Caco-2 (cell line): ENCODE results near the gene TATDN2. TPM values are rescaled to one million over a fixed set of nuclear protein-coding genes. Genes with fewer than 3 reads are reported as not detected.

Source experiments
- BruUV-seq: library from RNA; stranded (reverse); fragments of 400-500 nt; replicated peaks from 2 replicates; lab custom pipeline; 2021; lab: Mats Ljungman, UMichigan
- CTCF ChIA-PET: fragments of 300-600 bp; sonication (Branson Sonifier 250); formaldehyde crosslinking; loops from one replicate; lab custom pipeline; 2022; ENCODE audit warnings: antibody characterized with exemption; lab: Charles Lee
- POLR2A ChIA-PET: fragments of 300-600 bp; sonication (Branson Sonifier 250); formaldehyde crosslinking; loops from one replicate; lab custom pipeline; 2022; ENCODE audit warnings: antibody characterized with exemption; lab: Charles Lee
- DNase-seq, 2 experiments: peaks; one replicate each; pipeline versions ENCODE4 v3.0.0 to v3.0.0-alpha.2; 2020 to 2022
- H3K27me3 ChIP-seq: replicated peaks from 2 replicates; pipeline ENCODE4 v1.6.0; 2011; ENCODE audit warnings: low read length; ENCODE audit not compliant: control insufficient read depth, insufficient read depth
- H3K36me3 ChIP-seq: 2 replicates; pipeline ENCODE4 v1.5.1; 2011; ENCODE audit warnings: low read length; ENCODE audit not compliant: control insufficient read depth, insufficient read depth
- H3K4me1 ChIP-seq: fragments of 250-450 bp; sonication (Bioruptor Pico); 2 replicates; pipeline ENCODE4 v1.5.1; 2020; ENCODE audit warnings: mild to moderate bottlenecking
- H3K4me3 ChIP-seq: 2 replicates; pipeline ENCODE4 v1.5.1; 2011; ENCODE audit warnings: low read depth, mild to moderate bottlenecking, control low read depth, low read length
- H3K9me3 ChIP-seq: fragments of 250-450 bp; sonication (Bioruptor Pico); 2 replicates; pipeline ENCODE4 v1.5.1; 2020; ENCODE audit warnings: mild to moderate bottlenecking, moderate library complexity
- H3K27ac Mint-ChIP-seq: one replicate; pipeline ENCODE4 v1.8.0; 2022; ENCODE audit warnings: mixed read lengths; ENCODE audit not compliant: unreplicated experiment
- H3K27me3 Mint-ChIP-seq: one replicate; pipeline ENCODE4 v1.8.0; 2022; ENCODE audit warnings: mixed read lengths; ENCODE audit not compliant: insufficient read depth, unreplicated experiment
- H3K36me3 Mint-ChIP-seq: one replicate; pipeline ENCODE4 v1.8.0; 2022; ENCODE audit warnings: mild to moderate bottlenecking, mixed read lengths; ENCODE audit not compliant: insufficient read depth, unreplicated experiment
- H3K4me1 Mint-ChIP-seq: one replicate; pipeline ENCODE4 v1.8.0; 2022; ENCODE audit warnings: low read depth, mixed read lengths; ENCODE audit not compliant: unreplicated experiment
- H3K4me3 Mint-ChIP-seq: one replicate; pipeline ENCODE4 v1.8.0; 2022; ENCODE audit warnings: mild to moderate bottlenecking, moderate library complexity, mixed read lengths; ENCODE audit not compliant: unreplicated experiment
- H3K9me3 Mint-ChIP-seq: one replicate; pipeline ENCODE4 v1.8.0; 2022; ENCODE audit warnings: mixed read lengths; ENCODE audit not compliant: unreplicated experiment
- CTCF ChIP-seq, 2 experiments: fragments of 200-600 bp in 1 of 2; IDR thresholded peaks; 1 replicate in 1 of 2; 2 replicates in 1 of 2; pipeline versions ENCODE4 v1.5.1 to v1.8.0; 2011 to 2022; ENCODE audit warnings: antibody characterized with exemption in 1 of 2, control low read depth in 1 of 2, inconsistent platforms in 1 of 2, low read depth in 1 of 2, low read length in 1 of 2, mild to moderate bottlenecking in 1 of 2, moderate library complexity in 1 of 2; ENCODE audit not compliant: insufficient read depth in 1 of 2, severe bottlenecking in 1 of 2, unreplicated experiment in 1 of 2
- intact Hi-C: fragments of 100-400 bp; cut with micrococcal nuclease; formaldehyde crosslinking; loops from one replicate; pipeline ENCODE4 v1.10.0; 2022; ENCODE audit not compliant: unreplicated experiment
- total RNA-seq: library from RNA; stranded (reverse); gene quantifications from 2 replicates; pipeline ENCODE4 v1.2.3, GENCODE V29; 2022

TATDN2 gene
- total RNA-seq, 1 experiment from 2014 or later: 32.1 TPM

- TF ChIP-seq CTCF (IDR thresholded peaks at IDR 0.05; ENCODE audit: insufficient read depth in 1 of 2, low read depth in 1 of 2, low read length in 1 of 2, severe bottlenecking in 1 of 2, unreplicated experiment in 1 of 2): no peak
- Mint-ChIP-seq H3K36me3 (peaks cover 96% of the 10 kb centered on the region), H3K27me3 (no peaks in the 10 kb centered on the region), H3K4me3 (no peak overlapping the region), H3K27ac (no peak overlapping the region), H3K4me1 (no peaks in the 10 kb centered on the region), H3K9me3 (no peaks in the 10 kb centered on the region)
- H3K4me1 ChIP-seq: no peaks in the 10 kb centered on the region
- no peaks in the 10 kb centered on the region for H3K27me3 ChIP-seq
- no peak overlapping the region for H3K4me3 ChIP-seq
- no peaks in the 10 kb centered on the region for H3K9me3 ChIP-seq
- no TSS peak for BruUV-seq
- no peak for DNase-seq
- peaks cover 5% of the 10 kb centered on the region for H3K36me3 ChIP-seq
- POLR2A ChIA-PET: no interaction called here
- intact Hi-C loops: no loop called here
- CTCF ChIA-PET: no interaction called here
Observed at GRCh38 chr3:10303785-10304184, 55.5 kb downstream of the TATDN2 start.

- BruUV-seq: no TSS peak
- Histone ChIP-seq H3K36me3 (peaks cover 5% of the 10 kb centered on the region), H3K9me3 (no peaks in the 10 kb centered on the region), H3K27me3 (no peaks in the 10 kb centered on the region), H3K4me3 (no peak overlapping the region), H3K4me1 (no peaks in the 10 kb centered on the region)
- Mint-ChIP-seq H3K4me3 (no peak overlapping the region), H3K4me1 (no peaks in the 10 kb centered on the region), H3K27ac (no peak overlapping the region), H3K27me3 (no peaks in the 10 kb centered on the region), H3K36me3 (peaks cover 97% of the 10 kb centered on the region), H3K9me3 (no peaks in the 10 kb centered on the region)
- POLR2A ChIA-PET: no interaction called here
- CTCF ChIA-PET: interaction anchor here (1.5 kb wide), 1 partner anchor 41 kb away, joined by 3 read pairs; no protein-coding TSS in a partner anchor
- DNase-seq: no peak
- intact Hi-C loops: no loop called here
- no peak for TF ChIP-seq CTCF (IDR thresholded peaks at IDR 0.05; ENCODE audit: insufficient read depth in 1 of 2, low read depth in 1 of 2, low read length in 1 of 2, severe bottlenecking in 1 of 2, unreplicated experiment in 1 of 2)
Observed at GRCh38 chr3:10304905-10305304, 56.6 kb downstream of the TATDN2 start.

- intact Hi-C loops: no loop called here
- peaks cover 5% of the 10 kb centered on the region for H3K36me3 ChIP-seq
- no peak overlapping the region for H3K4me3 ChIP-seq
- Mint-ChIP-seq H3K27ac (no peak overlapping the region), H3K27me3 (no peaks in the 10 kb centered on the region), H3K4me1 (no peaks in the 10 kb centered on the region), H3K36me3 (peaks cover 100% of the 10 kb centered on the region), H3K4me3 (no peak overlapping the region), H3K9me3 (no peaks in the 10 kb centered on the region)
- TF ChIP-seq CTCF (IDR thresholded peaks at IDR 0.05; ENCODE audit: insufficient read depth in 1 of 2, low read depth in 1 of 2, low read length in 1 of 2, severe bottlenecking in 1 of 2, unreplicated experiment in 1 of 2): no peak
- no peaks in the 10 kb centered on the region for H3K4me1 ChIP-seq
- BruUV-seq: no TSS peak
- no peaks in the 10 kb centered on the region for H3K9me3 ChIP-seq
- H3K27me3 ChIP-seq: no peaks in the 10 kb centered on the region
- no peak for DNase-seq
- CTCF ChIA-PET: interaction anchor here (1.5 kb wide), 1 partner anchor 42 kb away, joined by 3 read pairs; no protein-coding TSS in a partner anchor
- POLR2A ChIA-PET: no interaction called here
Observed at GRCh38 chr3:10305331-10305902, 57.2 kb downstream of the TATDN2 start.
